GM21619 (cell line): ENCODE data around the gene C9orf78.
A peak's percentile ranks its signal among the peaks of the same experiment; 100 is the strongest.

Experiments
- ATAC-seq: cut with Tn5 transposase; IDR thresholded peaks from one replicate; pipeline ENCODE4 v1.9.1; 2021; ENCODE audit not compliant: unreplicated experiment

The C9orf78 gene

GRCh38 chr9:129835128-129835859, at the start of gene C9orf78, which contains the start of gene USP20:
Gene C9orf78, minus strand, starts transcription at chr9:129835275. Its CDS starts 54 bp downstream, at chr9:129835221.
Gene USP20, plus strand, starts transcription at chr9:129835458. Its CDS starts 17,098 bp downstream, at chr9:129852556.
- peak; percentile 81 for ATAC-seq

- peak; percentile 36 for ATAC-seq
Observed at GRCh38 chr9:129884220-129885017, 49.3 kb upstream of the C9orf78 start.

GRCh38 chr9:129881547-129882324, 46.7 kb upstream of the C9orf78 start:
- ATAC-seq = no peak

- no peak for ATAC-seq
Observed at GRCh38 chr9:129880654-129881546, 45.8 kb upstream of the C9orf78 start.

GRCh38 chr9:129879991-129880653, 45.0 kb upstream of the C9orf78 start:
- ATAC-seq = no peak

- no peak for ATAC-seq
Observed at GRCh38 chr9:129879103-129879699, 44.1 kb upstream of the C9orf78 start.

- no peak for ATAC-seq
Observed at GRCh38 chr9:129878291-129878690, 43.2 kb upstream of the C9orf78 start.

GRCh38 chr9:129876815-129877214, 41.7 kb upstream of the C9orf78 start:
- no peak for ATAC-seq

- no peak for ATAC-seq
Observed at GRCh38 chr9:129875687-129876395, 40.8 kb upstream of the C9orf78 start.

- no peak for ATAC-seq
Observed at GRCh38 chr9:129875181-129875611, 40.1 kb upstream of the C9orf78 start.

GRCh38 chr9:129874261-129875101, 39.4 kb upstream of the C9orf78 start:
- no peak for ATAC-seq

- no peak for ATAC-seq
Observed at GRCh38 chr9:129873563-129874190, 38.6 kb upstream of the C9orf78 start.

GRCh38 chr9:129871046-129871445, 36.0 kb upstream of the C9orf78 start:
- no peak for ATAC-seq

- no peak for ATAC-seq
Observed at GRCh38 chr9:129869585-129870501, 34.8 kb upstream of the C9orf78 start.

GRCh38 chr9:129868872-129869486, 33.9 kb upstream of the C9orf78 start:
- ATAC-seq = no peak
